ENCODE data around the gene KLHL29. TPM values are rescaled to one million over a fixed set of nuclear protein-coding genes. Genes with fewer than 3 reads are reported as not detected.

Gene KLHL29
- polyA plus RNA-seq, 2 donors = 2.1 to 3.8 TPM

- no peaks in the 10 kb centered on the region for H3K36me3 ChIP-seq (ENCODE audit: control insufficient read depth in 2 of 2, insufficient read depth in 2 of 2, low read length in 1 of 2)
- no peak overlapping the region for H3K4me3 ChIP-seq (ENCODE audit: low read depth in 1 of 2, low read length in 2 of 2)
- H3K9me3 ChIP-seq (ENCODE audit: control insufficient read depth in 2 of 2, insufficient read depth in 1 of 2, low read depth in 1 of 2, low read length in 1 of 2) = no peaks in the 10 kb centered on the region
- no peak overlapping the region for H3K27ac ChIP-seq (ENCODE audit: low read depth in 2 of 2, low read length in 1 of 2)
- peaks cover 3 to 9% of the 10 kb centered on the region in 2 donors for H3K4me1 ChIP-seq (ENCODE audit: control insufficient read depth in 2 of 2, insufficient read depth in 2 of 2, low read length in 1 of 2)
- no peaks in the 10 kb centered on the region for H3K27me3 ChIP-seq (ENCODE audit: control insufficient read depth in 1 of 2, insufficient read depth in 2 of 2, low read length in 2 of 2)
- 72 to 75% methylated on average over 13 of the region's 13 CpGs for WGBS, 2 donors
Observed at GRCh38 chr2:23574919-23575654, 190.1 kb downstream of the KLHL29 start.

- no peaks in the 10 kb centered on the region for H3K36me3 ChIP-seq (ENCODE audit: control insufficient read depth in 2 of 2, insufficient read depth in 2 of 2, low read length in 1 of 2)
- 82 to 86% methylated on average over 11 of the region's 11 CpGs for WGBS, 2 donors
- peaks cover 0 to 3% of the 10 kb centered on the region in 2 donors for H3K4me1 ChIP-seq (ENCODE audit: control insufficient read depth in 2 of 2, insufficient read depth in 2 of 2, low read length in 1 of 2)
- no peaks in the 10 kb centered on the region for H3K27me3 ChIP-seq (ENCODE audit: control insufficient read depth in 1 of 2, insufficient read depth in 2 of 2, low read length in 2 of 2)
- no peak overlapping the region for H3K27ac ChIP-seq (ENCODE audit: low read depth in 2 of 2, low read length in 1 of 2)
- H3K9me3 ChIP-seq (ENCODE audit: control insufficient read depth in 2 of 2, insufficient read depth in 1 of 2, low read depth in 1 of 2, low read length in 1 of 2) = no peaks in the 10 kb centered on the region
- H3K4me3 ChIP-seq (ENCODE audit: low read depth in 1 of 2, low read length in 2 of 2) = no peak overlapping the region
Observed at GRCh38 chr2:23578964-23579671, 194.1 kb downstream of the KLHL29 start.

- H3K9me3 ChIP-seq (ENCODE audit: control insufficient read depth in 2 of 2, insufficient read depth in 1 of 2, low read depth in 1 of 2, low read length in 1 of 2) = no peaks in the 10 kb centered on the region
- no peaks in the 10 kb centered on the region for H3K27me3 ChIP-seq (ENCODE audit: control insufficient read depth in 1 of 2, insufficient read depth in 2 of 2, low read length in 2 of 2)
- peaks cover 0 to 3% of the 10 kb centered on the region in 2 donors for H3K4me1 ChIP-seq (ENCODE audit: control insufficient read depth in 2 of 2, insufficient read depth in 2 of 2, low read length in 1 of 2)
- WGBS, 2 donors = 88 to 92% methylated on average over 5 of the region's 5 CpGs
- H3K36me3 ChIP-seq (ENCODE audit: control insufficient read depth in 2 of 2, insufficient read depth in 2 of 2, low read length in 1 of 2) = no peaks in the 10 kb centered on the region
- no peak overlapping the region for H3K27ac ChIP-seq (ENCODE audit: low read depth in 2 of 2, low read length in 1 of 2)
- no peak overlapping the region for H3K4me3 ChIP-seq (ENCODE audit: low read depth in 1 of 2, low read length in 2 of 2)
Observed at GRCh38 chr2:23579674-23580073, 194.7 kb downstream of the KLHL29 start.

GRCh38 chr2:23583467-23583866, 198.5 kb downstream of the KLHL29 start:
- 91 to 92% methylated on average over 8 of the region's 8 CpGs for whole genome bisulfite sequencing, 2 donors
- H3K9me3 ChIP-seq (ENCODE audit: control insufficient read depth in 2 of 2, insufficient read depth in 1 of 2, low read depth in 1 of 2, low read length in 1 of 2) = no peaks in the 10 kb centered on the region
- no peaks in the 10 kb centered on the region for H3K27me3 ChIP-seq (ENCODE audit: control insufficient read depth in 1 of 2, insufficient read depth in 2 of 2, low read length in 2 of 2)
- H3K4me1 ChIP-seq (ENCODE audit: control insufficient read depth in 2 of 2, insufficient read depth in 2 of 2, low read length in 1 of 2) = peaks cover 0 to 2% of the 10 kb centered on the region in 2 donors
- no peak overlapping the region for H3K4me3 ChIP-seq (ENCODE audit: low read depth in 1 of 2, low read length in 2 of 2)
- no peak overlapping the region for H3K27ac ChIP-seq (ENCODE audit: low read depth in 2 of 2, low read length in 1 of 2)
- no peaks in the 10 kb centered on the region for H3K36me3 ChIP-seq (ENCODE audit: control insufficient read depth in 2 of 2, insufficient read depth in 2 of 2, low read length in 1 of 2)

GRCh38 chr2:23584054-23584745, 199.2 kb downstream of the KLHL29 start:
- Histone ChIP-seq H3K36me3 (ENCODE audit: control insufficient read depth in 2 of 2, insufficient read depth in 2 of 2, low read length in 1 of 2) (no peaks in the 10 kb centered on the region), H3K4me3 (ENCODE audit: low read depth in 1 of 2, low read length in 2 of 2) (no peak overlapping the region), H3K27me3 (ENCODE audit: control insufficient read depth in 1 of 2, insufficient read depth in 2 of 2, low read length in 2 of 2) (no peaks in the 10 kb centered on the region), H3K4me1 (ENCODE audit: control insufficient read depth in 2 of 2, insufficient read depth in 2 of 2, low read length in 1 of 2) (peaks cover 0 to 4% of the 10 kb centered on the region in 2 donors), H3K27ac (ENCODE audit: low read depth in 2 of 2, low read length in 1 of 2) (peak overlapping the region in 1 of 2 donors; percentile 76), H3K9me3 (ENCODE audit: control insufficient read depth in 2 of 2, insufficient read depth in 1 of 2, low read depth in 1 of 2, low read length in 1 of 2) (no peaks in the 10 kb centered on the region)
- 70 to 80% methylated on average over 17 of the region's 17 CpGs for WGBS, 2 donors

- no peaks in the 10 kb centered on the region for H3K27me3 ChIP-seq (ENCODE audit: control insufficient read depth in 1 of 2, insufficient read depth in 2 of 2, low read length in 2 of 2)
- H3K27ac ChIP-seq (ENCODE audit: low read depth in 2 of 2, low read length in 1 of 2) = peak overlapping the region; percentile 56 to 57
- H3K4me1 ChIP-seq (ENCODE audit: control insufficient read depth in 2 of 2, insufficient read depth in 2 of 2, low read length in 1 of 2) = peaks cover 0 to 10% of the 10 kb centered on the region in 2 donors
- WGBS, 2 donors = 72 to 74% methylated on average over 13 of the region's 13 CpGs
- no peaks in the 10 kb centered on the region for H3K9me3 ChIP-seq (ENCODE audit: control insufficient read depth in 2 of 2, insufficient read depth in 1 of 2, low read depth in 1 of 2, low read length in 1 of 2)
- no peak overlapping the region for H3K4me3 ChIP-seq (ENCODE audit: low read depth in 1 of 2, low read length in 2 of 2)
- H3K36me3 ChIP-seq (ENCODE audit: control insufficient read depth in 2 of 2, insufficient read depth in 2 of 2, low read length in 1 of 2) = no peaks in the 10 kb centered on the region
Observed at GRCh38 chr2:23585273-23586170, 200.5 kb downstream of the KLHL29 start.

- H3K27ac ChIP-seq (ENCODE audit: low read depth in 2 of 2, low read length in 1 of 2) = no peak overlapping the region
- no peaks in the 10 kb centered on the region for H3K27me3 ChIP-seq (ENCODE audit: control insufficient read depth in 1 of 2, insufficient read depth in 2 of 2, low read length in 2 of 2)
- H3K4me1 ChIP-seq (ENCODE audit: control insufficient read depth in 2 of 2, insufficient read depth in 2 of 2, low read length in 1 of 2) = peaks cover 0 to 10% of the 10 kb centered on the region in 2 donors
- no peaks in the 10 kb centered on the region for H3K9me3 ChIP-seq (ENCODE audit: control insufficient read depth in 2 of 2, insufficient read depth in 1 of 2, low read depth in 1 of 2, low read length in 1 of 2)
- no peak overlapping the region for H3K4me3 ChIP-seq (ENCODE audit: low read depth in 1 of 2, low read length in 2 of 2)
- 84 to 87% methylated on average over 15 of the region's 15 CpGs for WGBS, 2 donors
- no peaks in the 10 kb centered on the region for H3K36me3 ChIP-seq (ENCODE audit: control insufficient read depth in 2 of 2, insufficient read depth in 2 of 2, low read length in 1 of 2)
Observed at GRCh38 chr2:23586741-23587306, 201.8 kb downstream of the KLHL29 start.

- Histone ChIP-seq H3K4me3 (ENCODE audit: low read depth in 1 of 2, low read length in 2 of 2) (no peak overlapping the region), H3K4me1 (ENCODE audit: control insufficient read depth in 2 of 2, insufficient read depth in 2 of 2, low read length in 1 of 2) (peaks cover 2 to 10% of the 10 kb centered on the region in 2 donors), H3K27ac (ENCODE audit: low read depth in 2 of 2, low read length in 1 of 2) (no peak overlapping the region), H3K36me3 (ENCODE audit: control insufficient read depth in 2 of 2, insufficient read depth in 2 of 2, low read length in 1 of 2) (no peaks in the 10 kb centered on the region), H3K27me3 (ENCODE audit: control insufficient read depth in 1 of 2, insufficient read depth in 2 of 2, low read length in 2 of 2) (no peaks in the 10 kb centered on the region), H3K9me3 (ENCODE audit: control insufficient read depth in 2 of 2, insufficient read depth in 1 of 2, low read depth in 1 of 2, low read length in 1 of 2) (no peaks in the 10 kb centered on the region)
- WGBS, 2 donors = 90 to 93% methylated on average over 13 of the region's 13 CpGs
Observed at GRCh38 chr2:23587341-23587880, 202.4 kb downstream of the KLHL29 start.
